HG03159 (cell line): ENCODE measurements around the gene BCL11B.

ENCODE experiments used
- ATAC-seq: cut with Tn5 transposase; IDR thresholded peaks from one replicate; pipeline ENCODE4 v1.9.1; 2021; ENCODE audit warnings: mild to moderate bottlenecking, moderate library complexity; ENCODE audit not compliant: unreplicated experiment

BCL11B gene

GRCh38 chr14:99287269-99287942 lies 15.4 kb upstream of the BCL11B start:
- ATAC-seq, result peak; percentile 65

- ATAC-seq, result peak; percentile 59
Measured at GRCh38 chr14:99286761-99287160, 14.8 kb upstream of the BCL11B start.

- ATAC-seq, result no peak
Measured at GRCh38 chr14:99284254-99285004, 12.4 kb upstream of the BCL11B start.

GRCh38 chr14:99282261-99283050 lies 10.5 kb upstream of the BCL11B start:
- ATAC-seq, result no peak

- no peak for ATAC-seq
Measured at GRCh38 chr14:99281396-99281795, 9.4 kb upstream of the BCL11B start.

GRCh38 chr14:99280852-99281251 lies 8.9 kb upstream of the BCL11B start:
- ATAC-seq, result no peak

- no peak for ATAC-seq
Measured at GRCh38 chr14:99280066-99280731, 8.2 kb upstream of the BCL11B start.

- no peak for ATAC-seq
Measured at GRCh38 chr14:99278836-99279235, 6.8 kb upstream of the BCL11B start.

GRCh38 chr14:99277530-99277929 lies 5.5 kb upstream of the BCL11B start:
- no peak for ATAC-seq

GRCh38 chr14:99276482-99276881 lies 4.5 kb upstream of the BCL11B start:
- no peak for ATAC-seq

GRCh38 chr14:99275222-99275584 lies 3.2 kb upstream of the BCL11B start:
- ATAC-seq, result no peak

GRCh38 chr14:99274346-99275221 lies 2.6 kb upstream of the BCL11B start:
- ATAC-seq, result no peak

- ATAC-seq, result no peak
Measured at GRCh38 chr14:99273766-99274345, 1.9 kb upstream of the BCL11B start.

- ATAC-seq, result no peak
Measured at GRCh38 chr14:99272899-99273765, 1.1 kb upstream of the BCL11B start.

- ATAC-seq, result no peak
Measured at GRCh38 chr14:99272632-99272898, 568 bp upstream of the BCL11B start.

- no peak for ATAC-seq
Measured at GRCh38 chr14:99271221-99271941, 616 bp downstream of the BCL11B start.

GRCh38 chr14:99270458-99271220 lies 1.4 kb downstream of the BCL11B start:
- no peak for ATAC-seq
